CD4-positive, CD25-positive, alpha-beta regulatory T cell (primary cell): ENCODE data around the gene SLC6A4. TPM values are rescaled to one million over a fixed set of nuclear protein-coding genes. Genes with fewer than 3 reads are reported as not detected.
A peak's percentile ranks its signal among the peaks of the same experiment; 100 is the strongest.

Experiments used
- ATAC-seq, 2 donors: fragments of 150-1000 bp; cut with Tn5 transposase; one replicate each; pipeline ENCODE4 v1.10.0; 2021; ENCODE audit warnings: low read depth in 2 of 2, moderate number of reproducible peaks in 2 of 2, moderate library complexity in 1 of 2
- DNase-seq, 3 donors: peaks; one replicate each; pipeline versions ENCODE4 v3.0.0 to v3.0.0-alpha.2; 2012 to 2022; ENCODE audit warnings: mixed read lengths in 1 of 3
- H3K27ac ChIP-seq: one replicate; pipeline ENCODE4 v1.7.0; 2013; ENCODE audit warnings: mild to moderate bottlenecking, low read length; ENCODE audit not compliant: insufficient read depth, poor library complexity, severe bottlenecking
- H3K27me3 ChIP-seq: one replicate; pipeline ENCODE4 v1.7.0; 2013; ENCODE audit warnings: low read length; ENCODE audit not compliant: control insufficient read depth, insufficient read depth
- H3K36me3 ChIP-seq: one replicate; pipeline ENCODE4 v1.7.0; 2013; ENCODE audit warnings: mild to moderate bottlenecking, low read length, moderate library complexity; ENCODE audit not compliant: control insufficient read depth, insufficient read depth
- H3K4me1 ChIP-seq: 2 replicates; pipeline ENCODE4 v1.7.0; 2013; ENCODE audit warnings: mild to moderate bottlenecking, low read length; ENCODE audit not compliant: insufficient read depth, control insufficient read depth, poor library complexity, severe bottlenecking
- H3K4me3 ChIP-seq: one replicate; pipeline ENCODE4 v1.7.0; 2013; ENCODE audit warnings: low read depth, mild to moderate bottlenecking, low read length, moderate library complexity
- H3K9me3 ChIP-seq, 2 experiments: 1 replicate in 1 of 2; 2 replicates in 1 of 2; pipeline ENCODE4 v1.7.0; 2013; ENCODE audit warnings: low read length in 2 of 2, mild to moderate bottlenecking in 1 of 2, moderate library complexity in 1 of 2; ENCODE audit not compliant: control insufficient read depth in 2 of 2
- H3K27ac Mint-ChIP-seq, 3 donors: one replicate each; pipeline ENCODE4 v1.8.0; 2020 to 2022; ENCODE audit warnings: mild to moderate bottlenecking in 3 of 3, mixed read lengths in 3 of 3, moderate library complexity in 2 of 3
- H3K27me3 Mint-ChIP-seq: one replicate; pipeline ENCODE4 v1.8.0; 2022; ENCODE audit warnings: mild to moderate bottlenecking, mixed read lengths
- H3K36me3 Mint-ChIP-seq: one replicate; pipeline ENCODE4 v1.8.0; 2020; ENCODE audit warnings: mixed read lengths
- H3K4me1 Mint-ChIP-seq, 4 donors: one replicate each; pipeline ENCODE4 v1.8.0; 2020 to 2022; ENCODE audit warnings: mixed read lengths in 4 of 4, mild to moderate bottlenecking in 1 of 4
- H3K4me3 Mint-ChIP-seq, 4 donors: one replicate each; pipeline ENCODE4 v1.8.0; 2020 to 2022; ENCODE audit warnings: mild to moderate bottlenecking in 4 of 4, mixed read lengths in 4 of 4, moderate library complexity in 3 of 4
- H3K9me3 Mint-ChIP-seq, 7 donors: one replicate each; pipeline ENCODE4 v1.8.0; 2020 to 2022; ENCODE audit warnings: mixed read lengths in 7 of 7, mild to moderate bottlenecking in 3 of 7, moderate library complexity in 2 of 7
- polyA plus RNA-seq, 4 donors: library from polyadenylated mRNA; unstranded; fragments of 300-500 nt; fragmentation: Illumina TruSeq; gene quantifications; one replicate each; pipeline ENCODE4 v1.2.3, GENCODE V29; 2021
- total RNA-seq: library from RNA; stranded (reverse); gene quantifications from one replicate; pipeline ENCODE4 v1.2.3, GENCODE V29; 2022

Gene SLC6A4
- total RNA-seq (0.25 TPM), polyA plus RNA-seq (under 1 TPM in 1 of 4 donors, not detected in 3; 0.24 TPM)

- no peaks in the 10 kb centered on the region for H3K36me3 Mint-ChIP-seq
- peak within 1 kb of the TSS in 3 of 4 donors; percentile 65 to 78 (median 69) for H3K4me3 Mint-ChIP-seq
- Histone ChIP-seq H3K9me3 (no peaks in the 10 kb centered on the region), H3K36me3 (no peaks in the 10 kb centered on the region), H3K27me3 (peaks cover 29% of the 10 kb centered on the region), H3K4me1 (peaks cover 19% of the 10 kb centered on the region), H3K27ac (no peak within 1 kb of the TSS), H3K4me3 (no peak within 1 kb of the TSS)
- H3K27ac Mint-ChIP-seq, result no peak within 1 kb of the TSS
- ATAC-seq (no peak), DNase-seq (no peak)
- peaks cover 57% of the 10 kb centered on the region for H3K27me3 Mint-ChIP-seq
- H3K9me3 Mint-ChIP-seq, result peaks cover 0 to 4% (median 0%) of the 10 kb centered on the region in 7 donors
- H3K4me1 Mint-ChIP-seq, result peaks cover 6 to 32% (median 15%) of the 10 kb centered on the region in 4 donors
These were observed at the start of gene SLC6A4 for GRCh38 chr17:30235386-30236296. Gene SLC6A4 (minus strand): TSS chr17:30235697. CDS start chr17:30221958, 13,739 bp downstream.

GRCh38 chr17:30279156-30279555 lies 43.7 kb upstream of the SLC6A4 start:
- Mint-ChIP-seq H3K27me3 (no peaks in the 10 kb centered on the region), H3K4me3 (no peak overlapping the region), H3K4me1 (peaks cover 0 to 2% (median 0%) of the 10 kb centered on the region in 4 donors), H3K9me3 (no peaks in the 10 kb centered on the region), H3K36me3 (peaks cover 29% of the 10 kb centered on the region), H3K27ac (no peak overlapping the region)
- Histone ChIP-seq H3K27me3 (no peaks in the 10 kb centered on the region), H3K4me3 (no peak overlapping the region), H3K27ac (no peak overlapping the region), H3K4me1 (no peaks in the 10 kb centered on the region), H3K9me3 (no peaks in the 10 kb centered on the region), H3K36me3 (peaks cover 37% of the 10 kb centered on the region)
- DNase-seq, result no peak
- ATAC-seq, result no peak

- Histone ChIP-seq H3K27me3 (no peaks in the 10 kb centered on the region), H3K4me1 (no peaks in the 10 kb centered on the region), H3K9me3 (no peaks in the 10 kb centered on the region), H3K27ac (no peak overlapping the region), H3K36me3 (peaks cover 45% of the 10 kb centered on the region), H3K4me3 (no peak overlapping the region)
- Mint-ChIP-seq H3K27ac (no peak overlapping the region), H3K9me3 (no peaks in the 10 kb centered on the region), H3K36me3 (peaks cover 39% of the 10 kb centered on the region), H3K4me1 (peaks cover 0 to 2% (median 0%) of the 10 kb centered on the region in 4 donors), H3K27me3 (no peaks in the 10 kb centered on the region), H3K4me3 (no peak overlapping the region)
- no peak for ATAC-seq
- peak in 1 of 3 donors; percentile 23 for DNase-seq
These were observed 42.5 kb upstream of the SLC6A4 start for GRCh38 chr17:30278032-30278431.

- Histone ChIP-seq H3K27ac (no peak overlapping the region), H3K27me3 (no peaks in the 10 kb centered on the region), H3K4me1 (no peaks in the 10 kb centered on the region), H3K36me3 (peaks cover 55% of the 10 kb centered on the region), H3K4me3 (no peak overlapping the region), H3K9me3 (no peaks in the 10 kb centered on the region)
- no peak for ATAC-seq
- peaks cover 0 to 7% (median 0%) of the 10 kb centered on the region in 4 donors for H3K4me1 Mint-ChIP-seq
- H3K9me3 Mint-ChIP-seq, result no peaks in the 10 kb centered on the region
- H3K4me3 Mint-ChIP-seq, result no peak overlapping the region
- DNase-seq, result no peak
- peak overlapping the region in 2 of 3 donors; percentile 5 to 22 for H3K27ac Mint-ChIP-seq
- H3K27me3 Mint-ChIP-seq, result no peaks in the 10 kb centered on the region
- H3K36me3 Mint-ChIP-seq, result peaks cover 50% of the 10 kb centered on the region
These were observed 40.4 kb upstream of the SLC6A4 start for GRCh38 chr17:30275911-30276310.

GRCh38 chr17:30274887-30275286 lies 39.4 kb upstream of the SLC6A4 start:
- Histone ChIP-seq H3K4me1 (no peaks in the 10 kb centered on the region), H3K9me3 (no peaks in the 10 kb centered on the region), H3K27me3 (no peaks in the 10 kb centered on the region), H3K4me3 (no peak overlapping the region), H3K36me3 (peaks cover 63% of the 10 kb centered on the region), H3K27ac (no peak overlapping the region)
- Mint-ChIP-seq H3K36me3 (peaks cover 51% of the 10 kb centered on the region), H3K4me1 (peaks cover 0 to 5% (median 0%) of the 10 kb centered on the region in 4 donors), H3K27me3 (no peaks in the 10 kb centered on the region), H3K4me3 (no peak overlapping the region), H3K27ac (no peak overlapping the region), H3K9me3 (no peaks in the 10 kb centered on the region)
- ATAC-seq (no peak), DNase-seq (no peak)

- H3K4me3 Mint-ChIP-seq, result no peak overlapping the region
- H3K4me1 Mint-ChIP-seq, result peaks cover 0 to 7% (median 0%) of the 10 kb centered on the region in 4 donors
- H3K9me3 Mint-ChIP-seq, result no peaks in the 10 kb centered on the region
- peak overlapping the region in 1 of 3 donors; percentile 36 for H3K27ac Mint-ChIP-seq
- H3K36me3 Mint-ChIP-seq, result peaks cover 49% of the 10 kb centered on the region
- Histone ChIP-seq H3K4me1 (no peaks in the 10 kb centered on the region), H3K27ac (no peak overlapping the region), H3K36me3 (peaks cover 54% of the 10 kb centered on the region), H3K27me3 (no peaks in the 10 kb centered on the region), H3K4me3 (no peak overlapping the region), H3K9me3 (no peaks in the 10 kb centered on the region)
- DNase-seq (no peak), ATAC-seq (no peak)
- no peaks in the 10 kb centered on the region for H3K27me3 Mint-ChIP-seq
These were observed 37.9 kb upstream of the SLC6A4 start for GRCh38 chr17:30273373-30273772.

GRCh38 chr17:30271102-30271501 lies 35.6 kb upstream of the SLC6A4 start:
- Histone ChIP-seq H3K4me3 (no peak overlapping the region), H3K9me3 (no peaks in the 10 kb centered on the region), H3K27ac (no peak overlapping the region), H3K27me3 (no peaks in the 10 kb centered on the region), H3K36me3 (peaks cover 60% of the 10 kb centered on the region), H3K4me1 (no peaks in the 10 kb centered on the region)
- H3K27ac Mint-ChIP-seq, result no peak overlapping the region
- DNase-seq (no peak), ATAC-seq (no peak)
- H3K4me1 Mint-ChIP-seq, result peaks cover 0 to 9% (median 4%) of the 10 kb centered on the region in 4 donors
- no peaks in the 10 kb centered on the region for H3K27me3 Mint-ChIP-seq
- H3K36me3 Mint-ChIP-seq, result peaks cover 56% of the 10 kb centered on the region
- H3K4me3 Mint-ChIP-seq, result no peak overlapping the region
- no peaks in the 10 kb centered on the region for H3K9me3 Mint-ChIP-seq
